T-helper 2 cell treated with Interferon-gamma antibody and Interleukin-4, amounts not matched to agents 5 μg/mL and 100 μg/mL, for 36 hours (primary cell): ENCODE results near the gene CCNO.

Source experiments
- DNase-seq: peaks from one replicate; pipeline ENCODE4 v3.0.0; 2021; ENCODE audit warnings: low spot score
- H3K27ac Mint-ChIP-seq: one replicate; pipeline ENCODE4 v1.8.0; 2021; ENCODE audit warnings: mild to moderate bottlenecking, mixed read lengths
- H3K27me3 Mint-ChIP-seq: one replicate; pipeline ENCODE4 v1.8.0; 2021; ENCODE audit warnings: low read depth, mixed read lengths
- H3K36me3 Mint-ChIP-seq: one replicate; pipeline ENCODE4 v1.8.0; 2021; ENCODE audit warnings: low read depth, mixed read lengths
- H3K4me1 Mint-ChIP-seq: one replicate; pipeline ENCODE4 v1.8.0; 2021; ENCODE audit warnings: low read depth, mixed read lengths
- H3K4me3 Mint-ChIP-seq: one replicate; pipeline ENCODE4 v1.8.0; 2022; ENCODE audit warnings: mild to moderate bottlenecking, moderate library complexity, mixed read lengths
- H3K9me3 Mint-ChIP-seq: one replicate; pipeline ENCODE4 v1.8.0; 2021; ENCODE audit warnings: mixed read lengths

The CCNO gene

GRCh38 chr5:55232985-55233928 is at the start of gene CCNO:
TSS of gene CCNO (minus strand) at chr5:55233608. CDS start at chr5:55233523, 85 bp downstream.
- Mint-ChIP-seq H3K4me3 (peak within 1 kb of the TSS; percentile 85), H3K27ac (peak within 1 kb of the TSS; percentile 52), H3K4me1 (peaks cover 30% of the 10 kb centered on the region), H3K27me3 (peaks cover 78% of the 10 kb centered on the region), H3K36me3 (no peaks in the 10 kb centered on the region), H3K9me3 (no peaks in the 10 kb centered on the region)
- peak; percentile 74 for DNase-seq

GRCh38 chr5:55278778-55279177 is 45.4 kb upstream of the CCNO start:
- H3K36me3 Mint-ChIP-seq, result peaks cover 35% of the 10 kb centered on the region
- no peak overlapping the region for H3K4me3 Mint-ChIP-seq
- peak overlapping the region; percentile 38 for H3K27ac Mint-ChIP-seq
- no peak for DNase-seq
- H3K27me3 Mint-ChIP-seq, result no peaks in the 10 kb centered on the region
- peaks cover 2% of the 10 kb centered on the region for H3K4me1 Mint-ChIP-seq
- H3K9me3 Mint-ChIP-seq, result no peaks in the 10 kb centered on the region

- H3K4me1 Mint-ChIP-seq, result peaks cover 2% of the 10 kb centered on the region
- no peak overlapping the region for H3K4me3 Mint-ChIP-seq
- no peak for DNase-seq
- no peaks in the 10 kb centered on the region for H3K27me3 Mint-ChIP-seq
- H3K36me3 Mint-ChIP-seq, result peaks cover 40% of the 10 kb centered on the region
- no peak overlapping the region for H3K27ac Mint-ChIP-seq
- no peaks in the 10 kb centered on the region for H3K9me3 Mint-ChIP-seq
Observed at GRCh38 chr5:55276771-55277170, 43.4 kb upstream of the CCNO start.

GRCh38 chr5:55258339-55258738 is 24.9 kb upstream of the CCNO start:
- no peak for DNase-seq
- Mint-ChIP-seq H3K9me3 (no peaks in the 10 kb centered on the region), H3K4me1 (no peaks in the 10 kb centered on the region), H3K4me3 (no peak overlapping the region), H3K36me3 (peaks cover 38% of the 10 kb centered on the region), H3K27me3 (no peaks in the 10 kb centered on the region), H3K27ac (no peak overlapping the region)

GRCh38 chr5:55254802-55255201 is 21.4 kb upstream of the CCNO start:
- peaks cover 25% of the 10 kb centered on the region for H3K36me3 Mint-ChIP-seq

GRCh38 chr5:55250064-55250463 is 16.7 kb upstream of the CCNO start:
- Mint-ChIP-seq H3K27me3 (peaks cover 22% of the 10 kb centered on the region), H3K9me3 (peaks cover 16% of the 10 kb centered on the region), H3K4me1 (no peaks in the 10 kb centered on the region), H3K36me3 (peaks cover 4% of the 10 kb centered on the region), H3K4me3 (no peak overlapping the region), H3K27ac (no peak overlapping the region)
- DNase-seq, result no peak

More at GRCh38 chr5:55254802-55255201, 21.4 kb upstream of the CCNO start:
- Mint-ChIP-seq H3K4me3 (no peak overlapping the region), H3K27me3 (peaks cover 9% of the 10 kb centered on the region), H3K4me1 (no peaks in the 10 kb centered on the region), H3K27ac (no peak overlapping the region), H3K9me3 (no peaks in the 10 kb centered on the region)
- DNase-seq, result no peak

- Mint-ChIP-seq H3K27ac (no peak overlapping the region), H3K9me3 (no peaks in the 10 kb centered on the region), H3K36me3 (no peaks in the 10 kb centered on the region), H3K4me3 (no peak overlapping the region), H3K27me3 (peaks cover 58% of the 10 kb centered on the region), H3K4me1 (no peaks in the 10 kb centered on the region)
- no peak for DNase-seq
Observed at GRCh38 chr5:55241746-55242145, 8.3 kb upstream of the CCNO start.

GRCh38 chr5:55236800-55237199 is 3.4 kb upstream of the CCNO start:
- H3K27ac Mint-ChIP-seq, result no peak overlapping the region
- peaks cover 69% of the 10 kb centered on the region for H3K27me3 Mint-ChIP-seq
- no peak for DNase-seq
- H3K9me3 Mint-ChIP-seq, result no peaks in the 10 kb centered on the region
- H3K4me1 Mint-ChIP-seq, result peaks cover 13% of the 10 kb centered on the region
- H3K4me3 Mint-ChIP-seq, result no peak overlapping the region
- H3K36me3 Mint-ChIP-seq, result no peaks in the 10 kb centered on the region

GRCh38 chr5:55234121-55234700 is 803 bp upstream of the CCNO start:
- H3K27me3 Mint-ChIP-seq, result peaks cover 77% of the 10 kb centered on the region
- DNase-seq, result no peak
- H3K4me1 Mint-ChIP-seq, result peaks cover 30% of the 10 kb centered on the region
- H3K27ac Mint-ChIP-seq, result peak overlapping the region; percentile 52
- H3K4me3 Mint-ChIP-seq, result peak overlapping the region; percentile 83
- no peaks in the 10 kb centered on the region for H3K9me3 Mint-ChIP-seq
- H3K36me3 Mint-ChIP-seq, result no peaks in the 10 kb centered on the region

- Mint-ChIP-seq H3K36me3 (no peaks in the 10 kb centered on the region), H3K9me3 (no peaks in the 10 kb centered on the region), H3K27ac (no peak overlapping the region), H3K27me3 (peaks cover 81% of the 10 kb centered on the region), H3K4me3 (peak overlapping the region; percentile 85), H3K4me1 (peaks cover 36% of the 10 kb centered on the region)
- DNase-seq, result no peak
Observed at GRCh38 chr5:55232271-55232984, 980 bp downstream of the CCNO start.

GRCh38 chr5:55231919-55232270 is 1.5 kb downstream of the CCNO start:
- peak overlapping the region; percentile 85 for H3K4me3 Mint-ChIP-seq
- H3K9me3 Mint-ChIP-seq, result no peaks in the 10 kb centered on the region
- DNase-seq, result no peak
- H3K27ac Mint-ChIP-seq, result no peak overlapping the region
- no peaks in the 10 kb centered on the region for H3K36me3 Mint-ChIP-seq
- peaks cover 78% of the 10 kb centered on the region for H3K27me3 Mint-ChIP-seq
- H3K4me1 Mint-ChIP-seq, result peaks cover 36% of the 10 kb centered on the region

- H3K4me3 Mint-ChIP-seq, result peak overlapping the region; percentile 85
- no peaks in the 10 kb centered on the region for H3K36me3 Mint-ChIP-seq
- no peaks in the 10 kb centered on the region for H3K9me3 Mint-ChIP-seq
- no peak overlapping the region for H3K27ac Mint-ChIP-seq
- H3K4me1 Mint-ChIP-seq, result peaks cover 38% of the 10 kb centered on the region
- peak; percentile 35 for DNase-seq
- H3K27me3 Mint-ChIP-seq, result peaks cover 74% of the 10 kb centered on the region
Observed at GRCh38 chr5:55231029-55231918, 2.1 kb downstream of the CCNO start.

GRCh38 chr5:55230086-55230629 is 3.2 kb downstream of the CCNO start:
- H3K27ac Mint-ChIP-seq, result no peak overlapping the region
- no peak overlapping the region for H3K4me3 Mint-ChIP-seq
- no peak for DNase-seq

More at GRCh38 chr5:55230086-55230629, 3.2 kb downstream of the CCNO start:
- Mint-ChIP-seq H3K9me3 (no peaks in the 10 kb centered on the region), H3K27me3 (peaks cover 80% of the 10 kb centered on the region), H3K36me3 (no peaks in the 10 kb centered on the region), H3K4me1 (peaks cover 42% of the 10 kb centered on the region)
